ENCODE results near the gene RPRM. TPM values are rescaled to one million over a fixed set of nuclear protein-coding genes. Genes with fewer than 3 reads are reported as not detected.

Gene RPRM
- total RNA-seq, 1 experiment from 2014 or later = not detected

- TF ChIP-seq, protein P1, sequence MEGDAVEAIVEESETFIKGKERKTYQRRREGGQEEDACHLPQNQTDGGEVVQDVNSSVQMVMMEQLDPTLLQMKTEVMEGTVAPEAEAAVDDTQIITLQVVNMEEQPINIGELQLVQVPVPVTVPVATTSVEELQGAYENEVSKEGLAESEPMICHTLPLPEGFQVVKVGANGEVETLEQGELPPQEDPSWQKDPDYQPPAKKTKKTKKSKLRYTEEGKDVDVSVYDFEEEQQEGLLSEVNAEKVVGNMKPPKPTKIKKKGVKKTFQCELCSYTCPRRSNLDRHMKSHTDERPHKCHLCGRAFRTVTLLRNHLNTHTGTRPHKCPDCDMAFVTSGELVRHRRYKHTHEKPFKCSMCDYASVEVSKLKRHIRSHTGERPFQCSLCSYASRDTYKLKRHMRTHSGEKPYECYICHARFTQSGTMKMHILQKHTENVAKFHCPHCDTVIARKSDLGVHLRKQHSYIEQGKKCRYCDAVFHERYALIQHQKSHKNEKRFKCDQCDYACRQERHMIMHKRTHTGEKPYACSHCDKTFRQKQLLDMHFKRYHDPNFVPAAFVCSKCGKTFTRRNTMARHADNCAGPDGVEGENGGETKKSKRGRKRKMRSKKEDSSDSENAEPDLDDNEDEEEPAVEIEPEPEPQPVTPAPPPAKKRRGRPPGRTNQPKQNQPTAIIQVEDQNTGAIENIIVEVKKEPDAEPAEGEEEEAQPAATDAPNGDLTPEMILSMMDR (conservative IDR thresholded peaks at IDR 0.05; ENCODE audit: low read depth, low read length) = no peak
- TF ChIP-seq EZH2 (IDR thresholded peaks at IDR 0.05; ENCODE audit: borderline replicate concordance, low read depth, low read length, poor library complexity, severe bottlenecking) = no peak
- ChIA-PET POLR2A (ENCODE audit: low non-redundant PET) (no interaction called here), CTCF (no interaction called here)
- H3K36me3 ChIP-seq (ENCODE audit: insufficient read depth, low read length, poor library complexity, severe bottlenecking) = no peaks in the 10 kb centered on the region
- H3K4me3 ChIP-seq (ENCODE audit: low read depth, low read length, poor library complexity, severe bottlenecking) = no peak overlapping the region
- DNase-seq (ENCODE audit: low spot score) = no peak
- H3K9me3 ChIP-seq (ENCODE audit: low read depth, low read length, poor library complexity, severe bottlenecking) = no peaks in the 10 kb centered on the region
- H3K27me3 ChIP-seq (replicated peaks; ENCODE audit: insufficient read depth, low read depth, low read length, poor library complexity) = peaks cover 45% of the 10 kb centered on the region
- intact Hi-C loops (cut with micrococcal nuclease; ENCODE audit: unreplicated experiment) = no loop called here
- no TSS peak for BruUV-seq (replicated peaks)
- H3K27ac ChIP-seq (ENCODE audit: low read depth, low read length, poor library complexity, severe bottlenecking) = no peak overlapping the region
- H3K4me1 ChIP-seq (ENCODE audit: insufficient read depth, low read length, poor library complexity, severe bottlenecking) = no peaks in the 10 kb centered on the region
Observed at GRCh38 chr2:153487448-153487847, 8.9 kb upstream of the RPRM start.

DNA sequence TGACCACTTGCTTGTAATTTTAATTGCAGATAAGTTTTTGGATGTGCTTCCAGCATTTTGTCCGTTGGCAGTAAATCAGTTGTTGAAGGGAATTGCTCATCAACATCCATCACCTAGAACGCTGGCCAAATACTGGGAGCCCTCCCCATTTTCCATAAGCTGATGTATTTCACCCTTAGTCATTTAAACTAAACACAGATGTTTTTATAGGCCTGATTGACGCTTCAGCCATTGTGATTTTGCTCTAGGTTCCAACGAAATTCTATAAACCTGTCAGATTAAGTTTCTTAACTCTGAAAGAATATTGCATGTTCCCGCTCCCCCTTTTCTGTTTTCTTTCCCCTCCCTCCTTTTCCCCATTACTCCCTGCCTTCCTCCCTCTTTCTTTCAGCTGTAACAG lies 1.0 kb upstream of the RPRM start:
- intact Hi-C loops (cut with micrococcal nuclease; ENCODE audit: unreplicated experiment) = loop anchor here (5.0 kb wide), 4 partner anchors 317 to 737 kb away; no protein-coding TSS in a partner anchor
- ChIA-PET CTCF (no interaction called here), POLR2A (ENCODE audit: low non-redundant PET) (no interaction called here)
- no peak overlapping the region for H3K27ac ChIP-seq (ENCODE audit: low read depth, low read length, poor library complexity, severe bottlenecking)
- H3K27me3 ChIP-seq (replicated peaks; ENCODE audit: insufficient read depth, low read depth, low read length, poor library complexity) = peaks cover 78% of the 10 kb centered on the region
- no peak for TF ChIP-seq EZH2 (IDR thresholded peaks at IDR 0.05; ENCODE audit: borderline replicate concordance, low read depth, low read length, poor library complexity, severe bottlenecking)
- TF ChIP-seq, protein P1 (conservative IDR thresholded peaks at IDR 0.05; ENCODE audit: low read depth, low read length) = no peak
- DNase-seq (ENCODE audit: low spot score) = no peak
- peaks cover 18% of the 10 kb centered on the region for H3K4me1 ChIP-seq (ENCODE audit: insufficient read depth, low read length, poor library complexity, severe bottlenecking)
- no peak overlapping the region for H3K4me3 ChIP-seq (ENCODE audit: low read depth, low read length, poor library complexity, severe bottlenecking)
- no peaks in the 10 kb centered on the region for H3K36me3 ChIP-seq (ENCODE audit: insufficient read depth, low read length, poor library complexity, severe bottlenecking)
- no TSS peak for BruUV-seq (replicated peaks)
- H3K9me3 ChIP-seq (ENCODE audit: low read depth, low read length, poor library complexity, severe bottlenecking) = no peaks in the 10 kb centered on the region

GRCh38 chr2:153477636-153478288 lies 800 bp downstream of the RPRM start:
- Histone ChIP-seq H3K27ac (ENCODE audit: low read depth, low read length, poor library complexity, severe bottlenecking) (no peak overlapping the region), H3K4me3 (ENCODE audit: low read depth, low read length, poor library complexity, severe bottlenecking) (no peak overlapping the region), H3K27me3 (replicated peaks; ENCODE audit: insufficient read depth, low read depth, low read length, poor library complexity) (peaks cover 90% of the 10 kb centered on the region), H3K36me3 (ENCODE audit: insufficient read depth, low read length, poor library complexity, severe bottlenecking) (no peaks in the 10 kb centered on the region), H3K4me1 (ENCODE audit: insufficient read depth, low read length, poor library complexity, severe bottlenecking) (peaks cover 18% of the 10 kb centered on the region), H3K9me3 (ENCODE audit: low read depth, low read length, poor library complexity, severe bottlenecking) (no peaks in the 10 kb centered on the region)
- CTCF ChIA-PET = no interaction called here
- POLR2A ChIA-PET (ENCODE audit: low non-redundant PET) = no interaction called here
- BruUV-seq (replicated peaks) = no TSS peak
- TF ChIP-seq EZH2 (IDR thresholded peaks at IDR 0.05; ENCODE audit: borderline replicate concordance, low read depth, low read length, poor library complexity, severe bottlenecking) = peak; percentile 62
- TF ChIP-seq, protein P1 (conservative IDR thresholded peaks at IDR 0.05; ENCODE audit: low read depth, low read length) = no peak
- no peak for DNase-seq (ENCODE audit: low spot score)
- intact Hi-C loops (cut with micrococcal nuclease; ENCODE audit: unreplicated experiment) = loop anchor here (5.0 kb wide), 4 partner anchors 315 to 735 kb away; no protein-coding TSS in a partner anchor

All from A673 (cell line).